HCT116 (cell line): ENCODE measurements around the gene TRIP10. TPM values are rescaled to one million over a fixed set of nuclear protein-coding genes. Genes with fewer than 3 reads are reported as not detected.

ENCODE experiments used
- ATAC-seq: fragments of 200-7000 bp; cut with Tn5 transposase; 2 replicates; pipeline ENCODE4 v1.9.1; 2020; ENCODE audit warnings: mild to moderate bottlenecking, moderate library complexity
- BruUV-seq: library from RNA; stranded (reverse); fragments of 400-500 nt; replicated peaks from 2 replicates; lab custom pipeline; 2021; lab: Mats Ljungman, UMichigan
- CTCF ChIA-PET: fragments of 300-600 bp; sonication (Branson Sonifier 250); formaldehyde crosslinking; loops from one replicate; lab custom pipeline; 2021; ENCODE audit warnings: antibody characterized with exemption; lab: Charles Lee
- POLR2A ChIA-PET: fragments of 300-600, 350-600 bp; sonication (Branson Sonifier 250); formaldehyde crosslinking; loops from one replicate; lab custom pipeline; 2021; ENCODE audit warnings: antibody characterized with exemption; lab: Charles Lee
- RAD21 ChIA-PET, 2 experiments: fragments of 300-600 bp; sonication (Branson Sonifier 250); formaldehyde crosslinking; loops; one replicate each; lab custom pipeline; 2023; ENCODE audit warnings: low total read pairs in 2 of 2; ENCODE audit not compliant: uncharacterized antibody in 2 of 2, unreplicated experiment in 2 of 2, low non-redundant PET in 1 of 2; lab: Charles Lee
- DNase-seq: peaks from one replicate; pipeline ENCODE4 v3.0.0-alpha.2; 2010; ENCODE audit warnings: low read depth, low spot score
- H2AFZ ChIP-seq: fragments of 200-600 bp; shearing (Covaris generic), sonication (generic); 2 replicates; pipeline ENCODE4 v1.6.1; 2017; ENCODE audit warnings: low read depth, mixed run types, mixed read lengths, antibody characterized with exemption, low read length; ENCODE audit not compliant: poor library complexity, severe bottlenecking
- H3K27ac ChIP-seq: 2 replicates; pipeline ENCODE4 v1.5.1; 2012; ENCODE audit warnings: low read depth, low read length
- H3K27me3 ChIP-seq: fragments of 200-600 bp; sonication (generic); 2 replicates; pipeline ENCODE4 v1.6.1; 2016; ENCODE audit warnings: mixed run types, low read length, mixed read lengths; ENCODE audit not compliant: insufficient read depth
- H3K36me3 ChIP-seq, 2 experiments: fragments of 200-500 bp in 1 of 2; fragments of 200-600 bp in 1 of 2; sonication (Bioruptor generic) in 1 of 2; sonication (generic) in 1 of 2; 2 replicates each; pipeline versions ENCODE4 v1.5.1 to v1.6.1; 2014 to 2016; ENCODE audit warnings: low read length in 2 of 2, inconsistent platforms in 1 of 2, mixed read lengths in 1 of 2, mixed run types in 1 of 2; ENCODE audit not compliant: insufficient read depth in 2 of 2, control insufficient read depth in 1 of 2
- H3K4me1 ChIP-seq, 2 experiments: fragments of 200-600 bp in 1 of 2; sonication (generic) in 1 of 2; 2 replicates each; pipeline versions ENCODE4 v1.5.1 to v1.6.1; 2012 to 2017; ENCODE audit warnings: low read length in 2 of 2, inconsistent platforms in 1 of 2, mild to moderate bottlenecking in 1 of 2, mixed read lengths in 1 of 2, mixed run types in 1 of 2, moderate library complexity in 1 of 2; ENCODE audit not compliant: insufficient read depth in 2 of 2, control insufficient read depth in 1 of 2
- H3K4me2 ChIP-seq: fragments of 200-600 bp; sonication (generic); 2 replicates; pipeline ENCODE4 v1.6.1; 2017; ENCODE audit warnings: mixed run types, low read length, mixed read lengths
- H3K4me3 ChIP-seq, 2 experiments: fragments of 200-600 bp in 1 of 2; sonication (generic) in 1 of 2; replicated peaks in 1 of 2; 2 replicates each; pipeline ENCODE4 v1.5.1; 2011 to 2016; ENCODE audit warnings: low read length in 2 of 2, control low read depth in 1 of 2, low read depth in 1 of 2, mild to moderate bottlenecking in 1 of 2, mixed read lengths in 1 of 2, mixed run types in 1 of 2
- H3K79me2 ChIP-seq: fragments of 200-600 bp; sonication (generic); 2 replicates; pipeline ENCODE4 v1.6.1; 2017; ENCODE audit warnings: mild to moderate bottlenecking, mixed run types, low read length, moderate library complexity, mixed read lengths; ENCODE audit not compliant: insufficient read depth
- H3K9ac ChIP-seq: fragments of 200-600 bp; sonication (generic); 2 replicates; pipeline ENCODE4 v1.6.1; 2016; ENCODE audit warnings: low read length, mixed read lengths
- H3K9me2 ChIP-seq: fragments of 200-600 bp; sonication (generic), shearing (Covaris generic); 2 replicates; pipeline ENCODE4 v1.6.1; 2017; ENCODE audit warnings: mixed run types, mild to moderate bottlenecking, moderate library complexity; ENCODE audit not compliant: insufficient read depth
- H3K9me3 ChIP-seq, 2 experiments: fragments of 200-500 bp in 1 of 2; fragments of 200-600 bp in 1 of 2; sonication (Bioruptor generic) in 1 of 2; sonication (generic) in 1 of 2; 2 replicates each; pipeline ENCODE4 v1.6.1; 2014 to 2017; ENCODE audit warnings: low read length in 2 of 2, mixed read lengths in 2 of 2, inconsistent platforms in 1 of 2, low read depth in 1 of 2, mild to moderate bottlenecking in 1 of 2, mixed run types in 1 of 2, moderate library complexity in 1 of 2; ENCODE audit not compliant: control insufficient read depth in 1 of 2, insufficient read depth in 1 of 2
- H4K20me1 ChIP-seq: fragments of 200-600 bp; sonication (generic), shearing (Covaris generic); 2 replicates; pipeline ENCODE4 v1.6.1; 2017; ENCODE audit warnings: mixed run types, mild to moderate bottlenecking, moderate library complexity; ENCODE audit not compliant: insufficient read depth
- CEBPB ChIP-seq: IDR thresholded peaks from 2 replicates; pipeline ENCODE4 v1.6.1; 2012; ENCODE audit warnings: low read depth
- EGR1 ChIP-seq: IDR thresholded peaks from 2 replicates; pipeline ENCODE4 v1.6.1; 2012; ENCODE audit warnings: low read depth
- FOSL1 ChIP-seq: IDR thresholded peaks from 2 replicates; pipeline ENCODE4 v1.6.1; 2012; ENCODE audit warnings: low read depth
- POLR2AphosphoS5 ChIP-seq: IDR thresholded peaks from 2 replicates; pipeline ENCODE4 v1.6.1; 2011; ENCODE audit warnings: mild to moderate bottlenecking, low read depth, low read length, moderate library complexity
- SIN3A ChIP-seq: IDR thresholded peaks from 2 replicates; pipeline ENCODE4 v1.6.1; 2012; ENCODE audit warnings: low read depth
- SP1 ChIP-seq: IDR thresholded peaks from 2 replicates; pipeline ENCODE4 v1.6.1; 2012; ENCODE audit warnings: low read depth
- SRF ChIP-seq: IDR thresholded peaks from 2 replicates; pipeline ENCODE4 v1.6.1; 2012; ENCODE audit warnings: low read depth
- TCF7L2 ChIP-seq: IDR thresholded peaks from 2 replicates; pipeline ENCODE4 v1.7.0; 2011; ENCODE audit warnings: borderline replicate concordance, inconsistent platforms; ENCODE audit not compliant: insufficient read depth, insufficient read length; ENCODE audit errors: extremely low read depth
- YY1 ChIP-seq: IDR thresholded peaks from 2 replicates; pipeline ENCODE4 v1.6.1; 2011; ENCODE audit warnings: low read length, low read depth, moderate library complexity, mild to moderate bottlenecking; ENCODE audit not compliant: insufficient replicate concordance; ENCODE audit errors: extremely low read depth
- intact Hi-C: fragments of 100-400 bp; cut with micrococcal nuclease; formaldehyde crosslinking; loops from 2 replicates; pipeline ENCODE4 v1.10.0; 2022
- total RNA-seq: library from RNA; stranded (reverse); gene quantifications from one replicate; pipeline ENCODE4 v1.2.1, GENCODE V29; 2021; ENCODE audit not compliant: unreplicated experiment
- TF ChIP-seq, protein P1 (sequence below), 3 experiments: fragments of 200-600 bp in 1 of 3; sonication (generic) in 1 of 3; IDR thresholded peaks in 2 of 3; conservative IDR thresholded peaks in 1 of 3; 2 replicates each; pipeline ENCODE4 v1.5.1; 2012 to 2017; ENCODE audit warnings: low read depth in 2 of 3, low read length in 2 of 3, antibody characterized with exemption in 1 of 3, borderline replicate concordance in 1 of 3, control low read depth in 1 of 3, mild to moderate bottlenecking in 1 of 3, mixed read lengths in 1 of 3, mixed run types in 1 of 3, moderate library complexity in 1 of 3; ENCODE audit not compliant: insufficient read depth in 1 of 3
- TF ChIP-seq, protein P2 (sequence below): IDR thresholded peaks from 2 replicates; pipeline ENCODE4 v1.6.1; 2012
- TF ChIP-seq, protein P3 (sequence below): IDR thresholded peaks from 2 replicates; pipeline ENCODE4 v1.6.1; 2011; ENCODE audit warnings: mild to moderate bottlenecking, low read length, moderate library complexity; ENCODE audit not compliant: insufficient replicate concordance; ENCODE audit errors: extremely low read depth

The TRIP10 gene
- total RNA-seq, 1 experiment from 2014 or later = 111 TPM

DNA sequence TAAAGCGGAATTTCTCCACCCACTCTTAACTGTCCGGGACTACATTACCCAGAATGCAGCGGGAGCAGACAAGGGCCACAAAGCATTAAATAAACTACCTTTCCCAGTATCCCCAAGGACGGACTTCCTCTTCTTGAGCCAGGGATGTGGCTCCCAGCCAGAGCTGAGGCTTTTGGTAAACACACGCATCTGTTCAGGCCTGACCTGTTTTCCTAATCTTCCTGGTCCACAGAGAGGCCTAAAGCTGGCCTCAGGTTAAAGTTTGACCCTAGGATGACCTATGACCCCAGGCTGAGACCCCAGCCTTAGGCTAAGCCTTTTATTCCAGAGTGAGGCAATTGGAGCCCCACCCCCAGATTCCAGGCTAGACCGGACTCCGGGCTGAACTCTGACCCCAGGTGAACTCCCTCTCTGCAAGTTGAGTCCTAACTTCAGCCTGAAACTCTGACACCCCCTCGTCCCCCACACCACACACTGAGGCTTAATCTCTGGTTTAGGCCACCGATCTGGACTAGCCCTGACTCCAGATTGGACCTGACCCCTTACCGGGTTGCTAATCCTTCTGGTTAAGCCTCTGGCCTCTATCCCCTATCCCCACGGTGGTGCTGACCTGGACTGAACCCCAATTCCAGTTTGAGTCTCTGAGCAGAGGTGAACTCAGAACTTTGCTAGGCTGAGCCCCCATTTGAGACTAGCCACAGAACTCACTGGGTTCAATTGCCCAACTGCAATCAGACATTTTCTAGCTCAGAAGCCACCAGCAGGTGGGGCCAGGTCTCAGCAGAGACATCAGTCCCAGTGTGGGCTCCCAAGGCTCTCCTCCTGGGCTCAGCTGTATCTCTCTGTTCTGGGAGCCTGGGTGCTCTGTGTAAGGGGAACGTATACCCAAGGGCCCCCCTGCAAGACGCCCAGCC, 1.4 kb upstream of the TRIP10 start:
- intact Hi-C loops = loop anchor here (1.0 to 5.0 kb wide), 2 partner anchors 125 to 366 kb away; partner anchors contain the start of gene ALKBH7
- BruUV-seq = no TSS peak

More for the DNA sequence above, 1.4 kb upstream of the TRIP10 start:
- RAD21 ChIA-PET = interaction anchor here (0.6 to 2.3 kb wide), 7 partner anchors 14 to 222 kb away, joined by 3 to 16 read pairs (median 5); no protein-coding TSS in a partner anchor
- H4K20me1 ChIP-seq = no peaks in the 10 kb centered on the region
- H3K27ac ChIP-seq = peak overlapping the region; percentile 86
- peak overlapping the region; percentile 50 to 99 for H3K4me3 ChIP-seq
- POLR2A ChIA-PET = interaction anchor here (0.6 to 3.1 kb wide), 7 partner anchors 16 to 221 kb away, joined by 3 to 13 read pairs (median 5); partner anchors contain the start of genes SH2D3A and TNFSF9
- TF ChIP-seq FOSL1 (no peak), SRF (no peak), EGR1 (no peak), TCF7L2 (no peak), CEBPB (no peak), POLR2AphosphoS5 (peak; percentile 14; the same call in 1 of the 2 replicates), SP1 (no peak), YY1 (peak; percentile 33), SIN3A (no peak)
- TF ChIP-seq, protein P1, sequence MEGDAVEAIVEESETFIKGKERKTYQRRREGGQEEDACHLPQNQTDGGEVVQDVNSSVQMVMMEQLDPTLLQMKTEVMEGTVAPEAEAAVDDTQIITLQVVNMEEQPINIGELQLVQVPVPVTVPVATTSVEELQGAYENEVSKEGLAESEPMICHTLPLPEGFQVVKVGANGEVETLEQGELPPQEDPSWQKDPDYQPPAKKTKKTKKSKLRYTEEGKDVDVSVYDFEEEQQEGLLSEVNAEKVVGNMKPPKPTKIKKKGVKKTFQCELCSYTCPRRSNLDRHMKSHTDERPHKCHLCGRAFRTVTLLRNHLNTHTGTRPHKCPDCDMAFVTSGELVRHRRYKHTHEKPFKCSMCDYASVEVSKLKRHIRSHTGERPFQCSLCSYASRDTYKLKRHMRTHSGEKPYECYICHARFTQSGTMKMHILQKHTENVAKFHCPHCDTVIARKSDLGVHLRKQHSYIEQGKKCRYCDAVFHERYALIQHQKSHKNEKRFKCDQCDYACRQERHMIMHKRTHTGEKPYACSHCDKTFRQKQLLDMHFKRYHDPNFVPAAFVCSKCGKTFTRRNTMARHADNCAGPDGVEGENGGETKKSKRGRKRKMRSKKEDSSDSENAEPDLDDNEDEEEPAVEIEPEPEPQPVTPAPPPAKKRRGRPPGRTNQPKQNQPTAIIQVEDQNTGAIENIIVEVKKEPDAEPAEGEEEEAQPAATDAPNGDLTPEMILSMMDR (IDR thresholded peaks at IDR 0.05 in 2 of 3, conservative IDR thresholded peaks at IDR 0.05 in 1 of 3; ENCODE audit: borderline replicate concordance in 1 of 3, insufficient read depth in 1 of 3, low read depth in 2 of 3, low read length in 2 of 3) = peak in 2 of 3 experiments; percentile 72 to 78; a peak in 4 of 6 replicates
- TF ChIP-seq, protein P2, sequence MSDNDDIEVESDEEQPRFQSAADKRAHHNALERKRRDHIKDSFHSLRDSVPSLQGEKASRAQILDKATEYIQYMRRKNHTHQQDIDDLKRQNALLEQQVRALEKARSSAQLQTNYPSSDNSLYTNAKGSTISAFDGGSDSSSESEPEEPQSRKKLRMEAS = no peak
- TF ChIP-seq, protein P3, sequence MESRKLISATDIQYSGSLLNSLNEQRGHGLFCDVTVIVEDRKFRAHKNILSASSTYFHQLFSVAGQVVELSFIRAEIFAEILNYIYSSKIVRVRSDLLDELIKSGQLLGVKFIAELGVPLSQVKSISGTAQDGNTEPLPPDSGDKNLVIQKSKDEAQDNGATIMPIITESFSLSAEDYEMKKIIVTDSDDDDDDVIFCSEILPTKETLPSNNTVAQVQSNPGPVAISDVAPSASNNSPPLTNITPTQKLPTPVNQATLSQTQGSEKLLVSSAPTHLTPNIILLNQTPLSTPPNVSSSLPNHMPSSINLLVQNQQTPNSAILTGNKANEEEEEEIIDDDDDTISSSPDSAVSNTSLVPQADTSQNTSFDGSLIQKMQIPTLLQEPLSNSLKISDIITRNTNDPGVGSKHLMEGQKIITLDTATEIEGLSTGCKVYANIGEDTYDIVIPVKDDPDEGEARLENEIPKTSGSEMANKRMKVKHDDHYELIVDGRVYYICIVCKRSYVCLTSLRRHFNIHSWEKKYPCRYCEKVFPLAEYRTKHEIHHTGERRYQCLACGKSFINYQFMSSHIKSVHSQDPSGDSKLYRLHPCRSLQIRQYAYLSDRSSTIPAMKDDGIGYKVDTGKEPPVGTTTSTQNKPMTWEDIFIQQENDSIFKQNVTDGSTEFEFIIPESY = no peak
- H3K9me3 ChIP-seq = no peaks in the 10 kb centered on the region
- H3K9ac ChIP-seq = peak overlapping the region; percentile 69
- no peaks in the 10 kb centered on the region for H3K9me2 ChIP-seq
- H2AFZ ChIP-seq = peak overlapping the region; percentile 37
- H3K27me3 ChIP-seq = no peaks in the 10 kb centered on the region
- peaks cover 9 to 14% of the 10 kb centered on the region in 2 experiments; a peak in 3 of 4 replicates for H3K36me3 ChIP-seq
- peak overlapping the region; percentile 91 for H3K4me2 ChIP-seq
- CTCF ChIA-PET = interaction anchor here (0.7 to 3.9 kb wide), 11 partner anchors 10 to 221 kb away, joined by 3 to 91 read pairs (median 3); no protein-coding TSS in a partner anchor
- peaks cover 37 to 51% of the 10 kb centered on the region in 2 experiments for H3K4me1 ChIP-seq
- H3K79me2 ChIP-seq = peaks cover 52% of the 10 kb centered on the region
- DNase-seq = no peak
- ATAC-seq = peak; percentile 34
